Fibroblast of skin of right biceps (primary cell): Measurements from ENCODE around the gene CENPC.
"Not testable (repeated sequence)": the region's sequence is repeated elsewhere in the genome, so short reads cannot be mapped to it uniquely, and the experiment has no call there.

Experiments used
- DNase-seq: peaks from one replicate; pipeline ENCODE4 v3.0.0-alpha.2; 2013

Gene CENPC

GRCh38 chr4:67466751-67467150 is 78.6 kb downstream of the CENPC start:
- no peak for DNase-seq

DNA sequence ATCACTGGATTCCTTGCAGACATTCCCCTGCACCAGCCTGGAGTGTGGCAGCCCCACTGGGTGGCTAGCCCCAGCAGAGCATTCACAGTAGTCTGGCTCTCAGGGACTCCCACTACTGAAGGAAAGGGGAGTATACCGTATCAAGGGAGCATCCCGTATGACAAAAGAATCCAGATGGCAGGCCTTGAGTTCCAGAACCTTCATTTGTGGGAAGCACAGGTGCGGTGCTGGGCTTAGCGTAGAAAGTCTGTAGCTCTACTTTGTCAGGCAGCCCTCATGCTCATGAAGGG is 79.6 kb downstream of the CENPC start:
- no peak for DNase-seq

- peak; percentile 17 for DNase-seq
Measured at GRCh38 chr4:67465032-67465762, 80.1 kb downstream of the CENPC start.

GRCh38 chr4:67460574-67460973 is 84.7 kb downstream of the CENPC start:
- no peak for DNase-seq

DNA sequence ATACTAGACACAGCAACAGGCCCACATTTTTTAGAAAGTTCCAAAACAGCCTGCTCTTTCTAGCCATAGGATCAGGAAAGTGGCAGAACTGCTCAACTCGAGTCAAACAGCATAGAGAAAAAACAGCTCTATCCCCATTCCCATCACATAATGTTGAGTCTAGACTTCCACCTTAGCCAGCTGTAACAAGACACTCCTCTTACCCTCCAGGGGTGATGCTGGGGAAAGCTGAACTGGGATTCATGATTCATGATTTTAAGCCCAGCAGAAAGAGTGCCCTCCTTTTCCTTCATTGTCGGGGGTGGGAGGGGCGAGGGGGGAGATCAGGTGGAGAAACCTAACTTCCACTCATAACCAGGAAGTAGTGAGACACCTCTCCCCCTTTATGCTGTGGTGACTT is 86.1 kb downstream of the CENPC start:
- no peak for DNase-seq

GRCh38 chr4:67456577-67457196 is 88.6 kb downstream of the CENPC start:
- DNase-seq, result no peak

- DNase-seq, result not testable (repeated sequence)
Measured at GRCh38 chr4:67452846-67453205, 92.5 kb downstream of the CENPC start.

GRCh38 chr4:67452100-67452845 is 93.0 kb downstream of the CENPC start:
- DNase-seq, result no peak

GRCh38 chr4:67451464-67451863 is 93.8 kb downstream of the CENPC start:
- peak; percentile 7 for DNase-seq

DNA sequence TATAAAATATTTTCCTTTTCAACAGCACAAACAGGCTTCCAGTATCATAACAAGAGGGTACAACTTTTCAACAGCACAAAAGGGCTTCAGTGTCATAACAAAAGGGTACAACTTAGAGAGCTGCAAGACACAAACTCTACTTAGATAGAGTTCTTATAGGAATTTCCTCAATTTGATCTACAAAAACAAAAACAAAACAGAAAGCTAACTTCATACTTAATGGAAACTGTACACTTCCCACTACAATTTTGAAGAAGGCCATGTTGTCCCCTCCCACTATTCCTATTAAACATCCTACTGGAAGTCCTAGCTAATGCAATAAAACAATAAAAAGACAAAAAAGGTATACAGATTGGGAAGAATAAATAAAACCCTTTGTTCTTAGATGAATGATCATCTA is 96.7 kb downstream of the CENPC start:
- no peak for DNase-seq

DNA sequence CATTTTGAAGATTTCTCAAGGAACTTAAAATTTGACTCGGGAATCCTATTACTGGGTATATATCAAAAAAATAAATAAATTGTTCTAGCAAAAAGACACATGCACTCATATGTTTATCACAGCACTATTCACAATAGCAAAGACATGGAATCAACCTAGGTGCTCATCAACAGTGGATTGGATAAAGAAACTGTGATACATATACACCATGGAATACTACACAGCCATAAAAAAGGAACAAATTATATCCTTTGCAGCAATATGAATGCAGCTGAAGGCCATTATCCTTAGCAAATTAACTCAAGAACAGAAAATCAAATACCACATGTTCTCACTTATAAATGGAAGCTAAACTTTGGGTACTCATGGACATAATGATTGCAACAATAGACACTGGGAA is 97.4 kb downstream of the CENPC start:
- no peak for DNase-seq

GRCh38 chr4:67446811-67447210 is 98.5 kb downstream of the CENPC start:
- no peak for DNase-seq

GRCh38 chr4:67445881-67446280 is 99.4 kb downstream of the CENPC start:
- DNase-seq, result not testable (repeated sequence)

DNA sequence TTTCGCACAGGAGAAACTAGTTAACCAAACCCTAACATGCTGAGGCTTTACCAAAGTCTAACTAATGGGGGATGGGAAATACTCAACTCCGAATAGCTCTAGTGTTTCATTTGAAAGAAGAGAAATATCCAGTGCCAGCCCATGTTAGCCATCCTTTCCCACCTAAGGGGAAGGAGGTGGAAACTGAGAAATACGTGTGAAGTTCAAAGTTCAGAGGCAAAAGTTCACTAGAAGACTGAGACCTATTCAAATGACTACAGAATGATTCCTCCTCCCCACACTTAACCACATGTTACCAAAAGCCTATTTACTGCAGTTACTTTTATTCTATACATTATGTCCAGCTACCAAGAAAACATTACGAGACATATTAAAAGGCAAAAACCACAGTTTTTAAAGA is 106.3 kb downstream of the CENPC start:
- DNase-seq, result no peak

GRCh38 chr4:67437974-67438713 is 107.2 kb downstream of the CENPC start:
- DNase-seq, result peak; percentile 59

GRCh38 chr4:67436742-67437141 is 108.6 kb downstream of the CENPC start:
- DNase-seq, result no peak

- no peak for DNase-seq
Measured at GRCh38 chr4:67430989-67431388, 114.3 kb downstream of the CENPC start.

DNA sequence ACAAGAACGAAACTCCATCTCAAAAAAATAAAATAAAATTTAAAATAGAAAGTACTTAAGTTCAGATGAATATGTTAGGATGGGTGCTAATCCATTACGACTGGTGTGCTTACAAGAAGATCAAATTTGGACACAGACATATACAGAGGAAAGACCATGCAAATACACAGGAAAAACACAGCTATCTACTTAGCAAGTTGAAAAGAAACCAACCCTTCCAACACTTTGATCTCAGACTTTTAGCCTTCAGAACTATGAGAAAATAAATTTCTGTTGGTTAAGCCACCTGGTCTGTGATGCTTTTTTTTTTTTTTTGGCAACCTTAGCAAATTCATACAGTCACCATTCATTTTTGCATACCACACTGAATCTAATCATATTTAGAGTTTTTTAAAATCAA is 116.5 kb downstream of the CENPC start:
- no peak for DNase-seq
